ENCODE measurements around the gene KSR2.
"Not testable (repeated sequence)": the region's sequence is repeated elsewhere in the genome, so short reads cannot be mapped to it uniquely, and the experiment has no call there.

GRCh38 chr12:117891265-117891664 lies 77.5 kb downstream of the KSR2 start:
- TF ChIP-seq, protein P1, sequence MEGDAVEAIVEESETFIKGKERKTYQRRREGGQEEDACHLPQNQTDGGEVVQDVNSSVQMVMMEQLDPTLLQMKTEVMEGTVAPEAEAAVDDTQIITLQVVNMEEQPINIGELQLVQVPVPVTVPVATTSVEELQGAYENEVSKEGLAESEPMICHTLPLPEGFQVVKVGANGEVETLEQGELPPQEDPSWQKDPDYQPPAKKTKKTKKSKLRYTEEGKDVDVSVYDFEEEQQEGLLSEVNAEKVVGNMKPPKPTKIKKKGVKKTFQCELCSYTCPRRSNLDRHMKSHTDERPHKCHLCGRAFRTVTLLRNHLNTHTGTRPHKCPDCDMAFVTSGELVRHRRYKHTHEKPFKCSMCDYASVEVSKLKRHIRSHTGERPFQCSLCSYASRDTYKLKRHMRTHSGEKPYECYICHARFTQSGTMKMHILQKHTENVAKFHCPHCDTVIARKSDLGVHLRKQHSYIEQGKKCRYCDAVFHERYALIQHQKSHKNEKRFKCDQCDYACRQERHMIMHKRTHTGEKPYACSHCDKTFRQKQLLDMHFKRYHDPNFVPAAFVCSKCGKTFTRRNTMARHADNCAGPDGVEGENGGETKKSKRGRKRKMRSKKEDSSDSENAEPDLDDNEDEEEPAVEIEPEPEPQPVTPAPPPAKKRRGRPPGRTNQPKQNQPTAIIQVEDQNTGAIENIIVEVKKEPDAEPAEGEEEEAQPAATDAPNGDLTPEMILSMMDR (IDR thresholded peaks at IDR 0.05), result not testable (repeated sequence)
- TF ChIP-seq EZH2 (IDR thresholded peaks at IDR 0.05), result not testable (repeated sequence)
